Activated CD4-positive, alpha-beta T cell treated with anti-CD3 and anti-CD28 coated beads, Interleukin-2, amount 50 U/mL, for 24 hours (primary cell): ENCODE measurements around the gene RPS6KA5.
"Not testable (repeated sequence)": the region's sequence is repeated elsewhere in the genome, so short reads cannot be mapped to it uniquely, and the experiment has no call there.

ENCODE experiments used
- DNase-seq, 2 donors: peaks; one replicate each; pipeline ENCODE4 v3.0.0-alpha.2; 2020; ENCODE audit warnings: low read depth in 1 of 2, low spot score in 1 of 2

RPS6KA5 gene

DNA sequence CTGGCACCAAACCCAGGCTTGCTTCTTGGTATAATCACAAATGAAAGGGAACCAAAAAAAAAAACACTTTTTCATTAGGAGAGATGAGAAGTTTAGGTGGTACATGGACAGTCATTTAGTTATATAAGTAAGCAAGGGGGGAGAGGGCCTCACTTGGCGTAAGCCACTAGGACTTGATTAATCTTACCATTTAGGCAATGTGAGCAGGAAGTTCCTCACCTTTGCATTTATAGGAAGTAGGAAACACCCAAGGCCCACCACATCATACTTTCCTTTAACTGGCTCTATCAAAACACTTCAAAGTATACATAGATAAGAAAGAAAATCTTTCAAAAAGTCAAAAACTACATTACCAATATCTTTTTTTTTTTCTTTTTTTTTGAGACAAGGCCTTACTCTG lies 6.7 kb upstream of the RPS6KA5 start:
- DNase-seq, result peak in 1 of 2 donors; percentile 27

DNA sequence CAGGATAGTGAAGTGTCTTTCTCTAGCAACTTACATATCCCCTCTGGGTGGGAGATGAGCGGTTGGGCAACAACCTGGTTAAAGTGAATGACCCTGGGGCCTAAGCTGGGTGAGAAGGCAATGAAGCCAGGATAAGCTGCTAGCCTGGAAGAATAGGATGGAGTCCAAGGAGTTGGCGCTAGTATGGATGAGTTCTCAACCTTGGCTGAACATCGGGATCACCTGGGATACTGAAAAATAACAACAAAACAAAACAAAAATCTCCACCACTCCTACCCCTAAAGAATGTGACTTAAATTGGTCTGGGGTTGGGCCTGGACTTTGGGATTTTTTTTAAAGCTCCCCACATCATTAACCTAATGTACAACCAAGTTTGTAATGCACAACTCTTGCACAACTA lies 4.8 kb upstream of the RPS6KA5 start:
- DNase-seq, result no peak

DNA sequence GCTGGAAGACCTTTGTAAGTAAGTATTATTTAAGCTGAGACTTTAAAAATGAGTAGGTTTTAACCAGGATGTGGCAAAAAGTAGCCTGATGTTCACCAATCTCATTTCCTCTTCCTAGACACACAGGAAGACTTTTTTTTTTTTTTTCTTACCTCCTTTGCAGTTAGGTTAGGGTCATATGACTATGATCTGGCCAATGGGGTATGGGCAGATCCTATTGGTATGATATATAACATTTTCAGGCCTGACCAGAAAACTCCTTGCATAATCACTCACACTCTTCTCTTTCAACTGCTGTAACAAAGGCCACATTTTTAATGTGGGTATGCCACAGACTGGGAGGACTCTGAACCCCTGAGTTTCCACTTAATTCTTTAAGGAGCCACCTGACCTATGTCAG lies 2.7 kb upstream of the RPS6KA5 start:
- DNase-seq, result peak in 1 of 2 donors; percentile 20

DNA sequence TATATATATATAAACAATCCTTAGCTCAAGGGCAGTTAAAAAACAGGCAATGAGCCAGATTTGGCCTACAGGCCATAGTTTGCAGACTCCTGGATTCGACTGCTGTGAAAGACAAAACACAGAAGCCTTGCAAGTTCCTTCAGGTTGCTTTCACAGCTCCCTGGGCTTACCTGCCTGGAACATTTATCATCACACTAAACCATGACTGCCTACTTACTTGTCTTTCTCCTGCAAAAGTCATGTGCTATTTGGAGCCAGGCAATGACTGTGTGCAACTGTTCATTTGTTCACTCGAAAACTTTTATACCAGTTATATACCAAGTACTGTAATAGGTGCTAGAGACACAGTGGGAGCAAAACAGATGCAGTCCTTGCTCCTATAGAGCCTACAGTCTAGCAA lies 2.2 kb upstream of the RPS6KA5 start:
- DNase-seq, result no peak

DNA sequence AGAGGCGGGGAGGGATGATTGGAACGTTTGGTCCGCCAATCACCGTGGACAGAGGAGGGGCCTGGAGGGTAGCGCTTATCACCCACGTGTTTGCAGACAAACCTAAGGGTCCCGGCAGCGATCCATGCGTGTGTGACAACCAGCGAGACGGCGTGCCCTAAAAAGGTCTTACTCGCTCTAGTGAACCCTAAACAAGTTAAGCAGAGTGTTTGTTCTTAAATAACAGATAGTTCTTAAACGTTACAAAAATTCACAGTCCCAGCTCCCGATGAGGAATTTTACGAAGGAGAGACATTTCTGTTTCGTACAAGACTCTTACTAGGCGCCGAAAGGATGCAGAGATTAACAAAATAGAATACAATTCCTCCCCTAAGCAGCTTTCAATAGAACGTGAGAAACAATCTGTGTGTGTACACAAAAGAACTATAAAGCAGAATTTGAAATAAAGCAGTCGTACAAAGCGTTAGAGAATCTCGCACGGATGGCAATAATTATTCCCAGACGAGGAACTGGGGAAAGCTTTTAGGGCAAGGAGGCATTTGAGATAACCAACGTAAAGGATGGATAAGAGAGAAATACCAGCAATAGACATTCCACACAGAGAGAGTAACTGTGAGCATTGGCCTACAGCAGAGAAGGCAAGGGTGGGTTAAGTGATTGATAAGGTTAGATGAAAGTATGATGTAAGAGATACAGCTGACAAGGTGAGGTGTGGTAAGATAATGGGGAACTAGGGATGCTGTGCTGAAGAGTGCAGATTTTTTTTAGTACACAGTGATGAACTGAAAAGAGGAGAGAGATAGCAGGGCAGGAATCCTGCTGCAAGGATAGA lies 831 bp upstream of the RPS6KA5 start:
- no peak for DNase-seq

DNA sequence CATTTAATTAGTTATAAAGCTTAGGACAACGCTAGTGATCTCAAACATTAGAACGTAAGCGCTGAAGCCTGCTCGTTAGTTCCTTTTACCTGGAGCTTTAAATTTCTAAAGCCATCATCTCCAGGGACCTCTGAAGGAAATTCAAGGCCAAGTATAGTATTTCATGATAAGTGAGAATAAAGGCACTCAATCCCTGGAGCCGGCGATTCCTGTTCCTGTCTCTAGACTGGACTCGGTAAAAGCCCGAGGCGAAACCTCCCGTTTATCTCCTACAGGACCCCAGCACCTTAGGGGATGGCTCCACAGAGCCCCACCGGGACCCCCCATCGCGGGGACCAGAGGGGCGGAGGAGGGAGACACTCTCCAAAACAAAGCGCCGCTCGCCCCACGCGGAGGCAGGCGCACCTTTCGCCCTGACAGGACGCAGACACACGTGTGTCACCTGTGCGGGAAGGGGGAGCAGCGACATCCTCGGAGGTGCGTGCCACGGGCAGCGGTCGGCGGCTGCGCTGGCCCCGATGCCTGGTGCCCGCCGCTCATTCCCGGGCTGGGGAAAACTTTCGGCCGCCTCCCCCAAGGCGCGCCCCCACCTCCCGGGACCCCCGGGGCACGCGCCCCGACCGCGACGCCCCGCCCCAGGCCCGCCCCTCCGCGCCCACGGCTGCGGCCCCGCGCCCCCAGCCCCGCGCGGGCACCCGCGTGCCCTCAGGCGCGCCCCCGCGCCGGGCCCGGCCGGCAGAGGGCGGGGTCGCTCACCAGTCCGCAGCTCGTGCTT lies 678 bp downstream of the RPS6KA5 start:
- DNase-seq, result peak; percentile 26 to 30

DNA sequence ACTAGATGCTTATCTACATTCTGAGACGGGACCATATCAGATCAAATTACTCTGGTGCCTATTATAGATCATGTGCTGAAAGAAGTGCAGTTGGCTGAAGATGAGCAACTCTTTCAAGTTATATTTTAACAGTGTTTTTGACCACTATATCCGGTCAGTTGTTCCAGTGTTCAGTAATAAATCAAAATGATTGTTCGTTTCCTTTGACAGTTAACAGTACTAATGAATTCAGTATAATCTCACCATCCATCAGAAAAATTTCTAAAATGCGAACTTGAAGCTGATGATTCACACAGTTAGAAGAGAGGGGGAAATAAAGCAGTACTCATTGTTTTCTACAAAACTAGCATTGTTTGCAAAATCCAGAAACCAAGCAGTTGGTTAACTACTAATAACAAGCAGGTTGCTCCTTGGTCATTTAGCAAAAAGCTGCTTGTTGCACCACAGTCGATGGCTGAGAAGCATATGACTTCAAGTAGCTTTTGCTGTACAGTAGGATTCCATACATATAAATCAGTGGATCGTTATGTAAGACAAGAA lies 2.3 kb downstream of the RPS6KA5 start:
- DNase-seq, result no peak

DNA sequence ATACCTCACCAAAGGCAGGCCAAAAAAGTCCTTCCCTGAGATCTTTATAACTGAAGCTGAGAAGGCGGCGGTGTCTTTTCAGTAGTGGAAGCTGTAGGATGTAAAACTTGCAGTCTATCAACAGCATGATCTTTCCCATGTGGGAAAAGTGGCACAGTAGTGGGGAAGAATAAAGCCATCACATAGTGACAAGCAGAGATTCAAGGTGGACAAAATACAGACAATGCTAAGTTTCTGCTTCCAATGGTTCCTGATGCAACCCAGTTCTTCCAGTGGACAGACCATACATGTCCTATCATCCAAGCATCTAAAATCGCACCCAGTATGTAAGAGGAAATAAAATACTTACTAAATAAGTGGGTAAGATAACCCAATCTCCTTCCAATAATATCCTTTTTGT lies 4.1 kb downstream of the RPS6KA5 start:
- no peak for DNase-seq

DNA sequence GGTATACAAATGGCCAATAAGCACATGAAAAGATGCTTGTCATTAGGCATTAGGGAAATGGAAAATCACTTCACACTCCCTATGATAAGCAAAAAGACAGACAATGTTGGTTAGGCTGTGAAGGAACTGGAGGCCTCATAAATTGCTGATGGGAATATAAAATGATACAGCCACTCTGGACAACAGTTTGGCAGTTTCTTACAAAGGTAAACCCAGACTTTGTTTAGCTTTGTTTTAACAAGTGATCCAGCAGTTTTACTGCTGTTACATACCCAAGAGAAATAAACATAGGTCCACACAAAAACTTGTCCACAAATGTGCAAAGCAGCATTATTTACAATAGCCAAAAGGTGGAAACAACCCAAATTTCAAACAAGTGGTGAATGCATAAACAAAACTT lies 5.4 kb downstream of the RPS6KA5 start:
- DNase-seq, result no peak

DNA sequence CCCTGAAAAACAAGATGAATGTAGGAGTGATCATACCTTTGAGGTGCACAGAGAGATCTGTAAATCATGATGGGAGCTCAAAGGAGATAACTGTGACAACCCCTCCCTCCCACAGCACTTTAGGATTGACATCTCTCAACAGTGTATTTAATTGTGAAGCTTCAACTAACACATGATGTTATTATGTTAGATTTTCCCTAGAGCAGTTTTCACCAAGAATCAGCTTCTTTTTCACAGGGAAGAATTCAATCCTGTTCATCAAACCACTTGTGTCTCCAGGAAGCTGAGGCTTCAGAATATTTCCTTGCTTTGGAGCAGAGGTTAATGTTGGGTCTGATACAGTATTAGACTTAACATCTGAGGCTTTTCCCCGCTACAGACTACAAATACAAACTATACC lies 11.8 kb downstream of the RPS6KA5 start:
- no peak for DNase-seq

DNA sequence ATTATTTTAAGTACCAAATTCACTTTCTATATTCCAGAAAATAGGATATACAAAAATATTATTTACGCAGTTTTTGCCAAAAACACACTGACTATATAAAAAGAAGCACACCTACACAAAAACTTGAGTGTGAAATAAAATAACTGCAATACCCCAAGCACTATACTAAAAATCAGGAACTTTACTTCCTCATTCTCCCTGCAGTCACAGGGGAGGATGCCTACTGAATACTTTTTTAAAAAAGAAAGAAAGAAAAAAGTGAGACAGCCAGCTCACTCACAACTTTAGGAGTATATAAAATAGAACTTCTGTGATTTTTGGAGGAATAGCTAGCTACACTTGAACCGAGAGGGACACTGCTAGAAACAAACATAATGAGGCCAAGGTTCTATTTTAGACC lies 12.2 kb downstream of the RPS6KA5 start:
- DNase-seq, result no peak

DNA sequence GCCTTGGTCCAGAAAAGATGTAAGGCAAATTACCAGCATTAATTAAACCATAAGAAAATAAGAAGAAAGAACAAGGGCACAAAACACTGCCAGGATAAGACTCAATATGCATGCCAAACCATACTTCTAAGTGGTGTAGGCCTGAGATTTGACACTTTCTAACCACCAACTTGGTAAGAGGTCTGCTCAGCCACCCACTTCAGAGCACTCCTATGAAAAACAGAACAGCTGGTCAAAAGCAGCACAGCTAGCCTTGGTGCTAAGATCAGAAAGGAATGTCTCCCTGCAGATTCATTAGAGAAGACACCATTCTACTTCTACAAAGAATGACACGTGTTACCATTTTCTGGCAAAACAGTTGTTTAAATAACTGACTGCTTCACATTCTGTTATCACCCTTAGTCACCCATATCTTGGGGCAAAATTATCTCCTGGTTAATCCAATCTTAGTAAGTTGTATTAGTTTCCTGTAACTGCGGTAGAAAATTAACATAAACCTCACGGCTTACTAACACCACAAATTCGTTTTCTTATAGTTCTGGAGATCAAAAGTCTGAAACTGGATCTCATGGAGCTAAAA lies 13.2 kb downstream of the RPS6KA5 start:
- no peak for DNase-seq

DNA sequence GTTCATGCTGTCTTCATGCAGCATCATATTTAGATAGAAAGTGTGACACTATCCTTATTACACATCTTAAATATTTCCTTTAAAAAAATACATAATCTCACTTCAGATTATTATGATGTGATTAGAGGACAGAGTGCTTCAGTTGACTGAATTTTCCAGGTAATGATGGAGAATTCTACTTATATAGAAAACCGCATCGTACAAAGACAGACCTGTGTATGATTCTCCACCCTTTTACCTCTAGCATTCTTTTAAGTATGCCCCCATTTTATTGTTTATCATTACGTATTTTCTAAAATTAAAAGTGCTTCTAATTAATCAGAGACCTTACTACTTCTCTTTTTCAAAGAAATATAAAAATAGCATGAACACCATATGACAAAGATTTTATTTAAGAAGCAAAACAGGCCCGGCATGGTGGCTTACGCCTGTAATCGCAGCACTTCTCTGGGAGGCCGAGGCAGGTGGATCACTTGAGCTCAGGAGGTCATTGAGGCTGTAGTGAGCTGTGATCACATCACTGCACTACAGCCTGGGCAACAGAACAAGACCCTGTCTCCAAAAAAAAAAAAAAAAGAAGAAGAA lies 13.9 kb downstream of the RPS6KA5 start:
- DNase-seq, result no peak

DNA sequence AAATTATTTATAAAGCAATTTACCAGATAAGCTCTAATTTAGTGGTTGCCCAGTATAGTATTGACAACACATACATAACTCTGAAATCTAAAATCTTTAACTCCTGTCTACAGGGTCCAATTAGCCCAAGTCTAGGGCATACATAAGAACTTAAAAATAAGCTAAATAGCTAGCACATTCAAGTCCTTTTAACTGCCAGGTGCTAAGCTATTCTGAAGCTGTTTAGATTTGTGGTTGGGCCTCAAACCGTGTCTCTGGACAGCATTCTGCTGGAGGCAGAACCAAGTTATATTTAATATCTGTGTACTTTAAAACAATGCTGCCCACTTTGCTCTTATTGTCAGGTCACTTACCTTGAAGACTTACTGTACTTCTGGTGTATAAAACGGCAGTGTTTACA lies 19.0 kb downstream of the RPS6KA5 start:
- no peak for DNase-seq

DNA sequence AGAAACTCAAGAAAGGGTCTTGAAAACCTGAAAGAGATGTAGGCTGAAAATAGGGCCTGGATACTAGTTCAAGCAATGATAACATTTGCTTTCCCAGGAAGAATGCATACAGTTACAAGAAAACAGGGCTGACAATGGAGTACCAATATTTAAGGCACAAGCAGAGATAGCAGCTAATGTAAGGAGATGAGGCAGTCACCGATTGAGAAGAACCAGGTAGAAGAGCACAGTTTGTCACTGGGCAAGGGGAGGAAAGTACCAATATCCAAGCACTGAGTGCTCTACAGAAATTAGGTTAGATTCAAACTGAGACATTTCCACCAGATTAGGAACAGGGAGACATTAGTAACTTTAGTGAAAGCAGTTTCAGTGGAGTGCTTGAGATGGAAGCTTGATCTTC lies 19.9 kb downstream of the RPS6KA5 start:
- no peak for DNase-seq

DNA sequence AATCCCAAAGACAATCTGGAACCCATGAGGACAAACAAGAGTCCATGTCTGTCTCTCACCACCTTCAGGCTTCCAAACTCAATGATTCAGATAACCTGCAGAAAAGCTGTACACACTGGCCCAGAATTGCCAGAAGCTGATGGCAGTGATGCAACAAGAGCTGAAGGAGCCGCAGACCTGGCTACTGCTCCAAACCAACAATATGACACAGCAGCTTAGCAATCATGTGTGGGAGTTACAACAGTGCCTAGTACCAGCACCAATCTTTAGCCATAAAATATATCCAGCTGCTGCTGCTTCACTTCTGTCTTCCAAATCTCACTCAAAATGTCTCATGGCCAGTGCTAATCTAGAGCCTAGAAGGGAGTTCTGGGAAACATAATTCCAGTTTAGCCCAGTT lies 22.0 kb downstream of the RPS6KA5 start:
- no peak for DNase-seq

DNA sequence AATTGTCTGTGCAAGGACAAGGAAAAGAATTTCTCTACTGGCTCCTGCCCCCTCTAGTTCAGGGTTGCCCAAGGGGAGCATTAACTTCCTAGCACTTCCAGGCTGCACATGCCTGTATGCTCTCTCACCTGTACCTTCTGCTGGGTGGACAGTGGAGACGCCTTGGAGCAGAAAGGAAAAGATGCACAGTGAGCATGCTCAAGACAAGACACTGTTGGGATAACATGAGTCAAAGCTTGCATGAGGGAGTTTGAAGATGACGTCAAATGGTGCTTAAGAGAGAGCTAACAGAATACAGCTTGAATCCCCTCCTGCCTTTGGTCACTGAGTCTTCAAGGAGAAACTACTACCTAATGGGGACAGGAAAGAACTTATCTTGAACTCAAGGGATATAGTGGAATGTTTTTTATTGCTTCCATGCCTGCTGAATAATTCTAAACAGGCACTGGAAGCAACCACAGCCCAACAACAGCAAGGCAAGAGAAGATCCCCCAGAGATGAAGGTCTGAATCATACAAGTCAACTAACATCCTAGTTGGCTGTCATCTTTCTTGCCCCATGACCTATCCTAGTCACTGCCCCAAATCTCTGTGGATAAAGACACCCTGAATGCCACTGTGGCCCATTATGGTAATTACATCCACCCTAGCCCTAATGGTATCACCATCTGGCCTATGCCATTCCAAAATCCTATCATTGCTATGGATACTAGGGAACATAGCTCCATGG lies 23.5 kb downstream of the RPS6KA5 start:
- no peak for DNase-seq

DNA sequence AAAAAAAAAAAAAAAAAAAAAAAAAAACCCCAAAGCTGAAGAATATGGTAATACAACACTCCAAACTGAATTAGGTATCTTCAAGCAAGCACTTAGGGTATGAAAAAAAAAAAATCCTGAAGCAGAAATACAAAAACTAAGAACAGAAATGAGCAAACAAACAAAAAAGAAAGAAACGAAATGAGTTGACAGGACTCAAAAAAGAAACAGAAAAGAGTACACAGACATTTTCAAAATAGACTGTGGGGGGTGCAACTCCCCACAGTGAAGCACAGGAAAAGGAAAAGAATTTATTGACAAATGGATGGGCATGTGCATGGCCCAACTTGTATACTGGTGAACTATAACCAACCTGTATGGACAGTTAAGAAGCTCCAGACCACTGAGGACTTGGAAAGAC lies 24.6 kb downstream of the RPS6KA5 start:
- DNase-seq, result no peak

DNA sequence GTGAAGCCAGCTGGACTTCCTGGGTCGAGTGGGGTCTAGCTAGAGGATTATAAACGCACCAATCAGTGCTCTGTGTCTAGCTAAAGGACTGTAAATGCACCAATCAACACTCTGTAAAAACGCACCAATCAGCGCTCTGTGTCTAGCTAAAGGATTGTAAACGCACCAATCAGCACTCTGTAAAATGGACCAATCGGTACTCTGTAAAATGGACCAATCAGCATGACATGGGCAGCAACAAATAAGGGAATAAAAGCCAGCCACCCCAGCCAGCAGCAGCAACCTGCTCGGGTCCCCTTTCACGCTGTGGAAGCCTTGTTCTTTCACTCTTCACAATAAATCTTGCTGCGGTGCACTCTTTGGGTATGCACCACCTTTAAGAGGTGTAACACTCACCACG lies 26.1 kb downstream of the RPS6KA5 start:
- not testable (repeated sequence) for DNase-seq

DNA sequence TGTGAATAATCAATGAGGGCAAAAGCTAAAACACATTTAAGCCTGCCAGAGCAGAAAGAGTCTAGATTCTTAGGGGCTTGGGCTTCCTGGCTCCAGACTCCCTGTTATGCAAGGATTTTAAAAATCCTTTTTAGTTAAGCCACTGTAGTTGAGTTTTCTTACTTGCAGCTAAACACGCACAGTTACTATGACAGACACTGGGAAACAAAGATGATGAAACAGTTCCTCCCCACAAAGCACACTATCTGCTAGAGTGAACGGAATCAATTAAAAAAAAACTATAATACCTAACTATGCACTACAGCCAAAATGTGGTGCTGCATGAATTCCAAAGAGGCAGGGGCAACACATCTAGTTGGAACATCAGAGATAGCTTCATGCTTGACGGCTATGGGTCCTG lies 28.2 kb downstream of the RPS6KA5 start:
- no peak for DNase-seq

DNA sequence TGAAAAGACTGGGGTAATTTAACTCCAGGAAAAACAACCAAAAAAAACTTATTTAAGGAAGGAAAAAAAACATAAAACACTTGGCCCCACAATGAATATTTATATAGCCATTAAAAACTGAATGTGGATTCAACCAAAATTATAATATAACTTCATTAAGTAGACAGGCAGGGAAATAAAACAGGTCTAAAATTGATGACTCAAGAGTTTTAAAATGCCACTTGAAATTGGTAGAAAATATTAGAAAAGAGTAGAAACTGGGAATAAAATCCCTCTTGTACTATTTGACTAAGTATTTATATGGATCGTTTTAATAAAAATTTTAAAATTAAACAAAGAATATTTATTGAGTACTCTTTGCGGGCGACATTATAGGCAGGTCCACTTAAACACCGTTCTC lies 28.8 kb downstream of the RPS6KA5 start:
- no peak for DNase-seq
